H1 (cell line): ENCODE measurements around the gene PDHX. TPM values are rescaled to one million over a fixed set of nuclear protein-coding genes. Genes with fewer than 3 reads are reported as not detected.

Source experiments
- CTCF ChIA-PET: fragments of 300-600 bp; sonication (Branson Sonifier 250); formaldehyde crosslinking; loops from one replicate; lab custom pipeline; 2021; ENCODE audit not compliant: partially characterized antibody; lab: Charles Lee
- POLR2A ChIA-PET: fragments of 300-600 bp; sonication (Branson Sonifier 250); formaldehyde crosslinking; loops from one replicate; lab custom pipeline; 2021; ENCODE audit warnings: inconsistent platforms; ENCODE audit not compliant: partially characterized antibody; lab: Charles Lee
- DNase-seq, 2 experiments: peaks; one replicate each; pipeline versions ENCODE4 v3.0.0 to v3.0.0-alpha.2; 2010 to 2022; ENCODE audit warnings: low spot score in 2 of 2, low read depth in 1 of 2, mixed read lengths in 1 of 2
- FAIRE-seq: peaks from 2 replicates; lab custom pipeline; 2011; peaks lifted over from hg19 to GRCh38; lab: Jason Lieb, UNC
- H2AFZ ChIP-seq: 2 replicates; pipeline ENCODE4 v1.8.1; 2012; ENCODE audit warnings: low read length, inconsistent platforms
- H2AK5ac ChIP-seq: 2 replicates; pipeline ENCODE4 v1.6.1; 2013; ENCODE audit warnings: low read depth, low read length
- H2BK120ac ChIP-seq: replicated peaks from 2 replicates; pipeline ENCODE3; 2013; ENCODE audit warnings: low read depth, low read length, inconsistent platforms
- H2BK12ac ChIP-seq: 2 replicates; pipeline ENCODE4 v1.6.1; 2013; ENCODE audit warnings: low read depth, low read length
- H2BK15ac ChIP-seq: 2 replicates; pipeline ENCODE4 v1.6.1; 2013; ENCODE audit warnings: low read length
- H2BK20ac ChIP-seq: 2 replicates; pipeline ENCODE4 v1.6.1; 2013; ENCODE audit warnings: low read length
- H2BK5ac ChIP-seq: 2 replicates; pipeline ENCODE4 v1.6.1; 2013; ENCODE audit warnings: low read depth, low read length
- H3K14ac ChIP-seq: 2 replicates; pipeline ENCODE4 v1.6.1; 2013; ENCODE audit warnings: inconsistent platforms; ENCODE audit not compliant: insufficient read length
- H3K18ac ChIP-seq: 2 replicates; pipeline ENCODE4 v1.6.1; 2013; ENCODE audit warnings: low read length; ENCODE audit errors: extremely low read depth
- H3K23ac ChIP-seq: 2 replicates; pipeline ENCODE4 v1.6.1; 2013; ENCODE audit warnings: inconsistent platforms; ENCODE audit not compliant: insufficient read length
- H3K23me2 ChIP-seq: 2 replicates; pipeline ENCODE4 v1.6.1; 2013; ENCODE audit warnings: low read depth, low read length
- H3K27ac ChIP-seq: 2 replicates; pipeline ENCODE4 v1.6.1; 2011; ENCODE audit warnings: low read depth, low read length, inconsistent platforms
- H3K27me3 ChIP-seq, 4 experiments: replicated peaks in 1 of 4; 1 replicate in 1 of 4; 2 replicates in 3 of 4; pipeline versions ENCODE4 v1.6.1 to v1.8.1; 2011 to 2013; ENCODE audit warnings: low read length in 3 of 4, mild to moderate bottlenecking in 3 of 4, inconsistent platforms in 2 of 4, mixed read lengths in 2 of 4, moderate library complexity in 1 of 4; ENCODE audit not compliant: control insufficient read depth in 3 of 4, insufficient read depth in 3 of 4; ENCODE audit errors: extremely low read depth in 1 of 4
- H3K36me3 ChIP-seq, 4 experiments: 2 replicates each; pipeline versions ENCODE4 v1.6.1 to v1.8.1; 2011 to 2013; ENCODE audit warnings: mild to moderate bottlenecking in 4 of 4, low read length in 3 of 4, moderate library complexity in 2 of 4, control low read depth in 1 of 4, inconsistent platforms in 1 of 4; ENCODE audit not compliant: insufficient read depth in 4 of 4, control insufficient read depth in 2 of 4
- H3K4ac ChIP-seq: replicated peaks from 2 replicates; pipeline ENCODE3; 2013; ENCODE audit warnings: low read length, low read depth, mixed read lengths, inconsistent platforms; ENCODE audit not compliant: insufficient read length
- H3K4me1 ChIP-seq, 4 experiments: replicated peaks in 1 of 4; 1 replicate in 1 of 4; 2 replicates in 3 of 4; pipeline versions ENCODE4 v1.6.1 to v1.8.1; 2011 to 2013; ENCODE audit warnings: low read length in 3 of 4, inconsistent platforms in 2 of 4, mixed read lengths in 1 of 4; ENCODE audit not compliant: insufficient read depth in 4 of 4, control insufficient read depth in 3 of 4
- H3K4me2 ChIP-seq, 2 experiments: 2 replicates each; pipeline versions ENCODE4 v1.6.1 to v1.8.1; 2011 to 2013; ENCODE audit warnings: low read depth in 2 of 2, low read length in 2 of 2, control low read depth in 1 of 2, inconsistent platforms in 1 of 2, mild to moderate bottlenecking in 1 of 2; ENCODE audit not compliant: insufficient read depth in 1 of 2
- H3K4me3 ChIP-seq, 4 experiments: fragments of 200-600, 300-600 bp in 1 of 4; sonication (generic), shearing (Covaris generic), sonication (Bioruptor Twin) in 1 of 4; 2 replicates each; pipeline versions ENCODE4 v1.5.1 to v1.8.1; 2011 to 2016; ENCODE audit warnings: low read length in 4 of 4, low read depth in 3 of 4, control low read depth in 2 of 4, inconsistent platforms in 2 of 4, mild to moderate bottlenecking in 2 of 4, mixed read lengths in 1 of 4, moderate library complexity in 1 of 4; ENCODE audit not compliant: insufficient read depth in 2 of 4; ENCODE audit errors: extremely low read depth in 1 of 4
- H3K56ac ChIP-seq: replicated peaks from 2 replicates; pipeline ENCODE3; 2013; ENCODE audit warnings: low read depth, mild to moderate bottlenecking, mixed read lengths, low read length, inconsistent platforms; ENCODE audit not compliant: insufficient read length
- H3K79me1 ChIP-seq: 2 replicates; pipeline ENCODE4 v1.6.1; 2013; ENCODE audit warnings: low read depth, low read length, control low read depth
- H3K79me2 ChIP-seq, 2 experiments: 2 replicates each; pipeline versions ENCODE4 v1.6.1 to v1.8.1; 2012 to 2013; ENCODE audit warnings: low read length in 2 of 2, mild to moderate bottlenecking in 2 of 2, inconsistent platforms in 1 of 2; ENCODE audit not compliant: insufficient read depth in 2 of 2, control insufficient read depth in 1 of 2
- H3K9ac ChIP-seq, 4 experiments: replicated peaks in 1 of 4; 1 replicate in 1 of 4; 2 replicates in 3 of 4; pipeline versions ENCODE4 v1.6.1 to v1.8.1; 2011 to 2013; ENCODE audit warnings: low read depth in 3 of 4, low read length in 3 of 4, control low read depth in 2 of 4, mild to moderate bottlenecking in 2 of 4, moderate library complexity in 2 of 4, inconsistent platforms in 1 of 4; ENCODE audit errors: extremely low read depth in 1 of 4
- H3K9me3 ChIP-seq, 2 experiments: 2 replicates each; pipeline versions ENCODE4 v1.6.1 to v1.8.1; 2012 to 2013; ENCODE audit warnings: mild to moderate bottlenecking in 2 of 2, moderate library complexity in 2 of 2, control low read depth in 1 of 2, inconsistent platforms in 1 of 2, low read depth in 1 of 2, low read length in 1 of 2, mixed read lengths in 1 of 2; ENCODE audit not compliant: insufficient read depth in 2 of 2
- H4K20me1 ChIP-seq, 2 experiments: replicated peaks in 1 of 2; 2 replicates each; pipeline versions ENCODE3 to v1.8.1; 2011 to 2013; ENCODE audit warnings: inconsistent platforms in 2 of 2, low read length in 2 of 2, mild to moderate bottlenecking in 1 of 2; ENCODE audit not compliant: insufficient read depth in 2 of 2, control insufficient read depth in 1 of 2
- H4K5ac ChIP-seq: 2 replicates; pipeline ENCODE4 v1.6.1; 2013; ENCODE audit warnings: low read length, low read depth, mixed read lengths, inconsistent platforms; ENCODE audit not compliant: insufficient read length
- H4K8ac ChIP-seq: 2 replicates; pipeline ENCODE4 v1.8.0; 2013; ENCODE audit warnings: mild to moderate bottlenecking, moderate library complexity, low read length, inconsistent platforms; ENCODE audit not compliant: insufficient read depth; ENCODE audit errors: extremely low read depth
- H4K91ac ChIP-seq: replicated peaks from 2 replicates; pipeline ENCODE3; 2013; ENCODE audit warnings: low read length, mixed read lengths, inconsistent platforms; ENCODE audit not compliant: insufficient read length
- CBX8 ChIP-seq: fragments of 300-800, 300-1000 bp; sonication (generic); IDR thresholded peaks from 2 replicates; pipeline ENCODE4 v1.7.1; 2016; ENCODE audit warnings: low read depth, low read length, borderline replicate concordance
- CHD1 ChIP-seq: IDR thresholded peaks from 2 replicates; pipeline ENCODE4 v1.6.1; 2012; ENCODE audit warnings: low read depth, low read length, improper control_type of control experiment
- CHD2 ChIP-seq: IDR thresholded peaks from 2 replicates; pipeline ENCODE4 v1.6.1; 2012; ENCODE audit warnings: low read length, improper control_type of control experiment
- CREB1 ChIP-seq: IDR thresholded peaks from 2 replicates; pipeline ENCODE4 v1.6.1; 2012; ENCODE audit warnings: inconsistent platforms
- CTBP2 ChIP-seq: IDR thresholded peaks from 2 replicates; pipeline ENCODE4 v1.7.0; 2011; ENCODE audit warnings: borderline replicate concordance, mild to moderate bottlenecking, moderate library complexity, mixed read lengths, low read length; ENCODE audit not compliant: insufficient read depth, insufficient read length
- FOSL1 ChIP-seq: IDR thresholded peaks from 2 replicates; pipeline ENCODE4 v1.6.1; 2011; ENCODE audit warnings: mild to moderate bottlenecking, low read depth, low read length, moderate library complexity; ENCODE audit not compliant: insufficient read depth
- MAFK ChIP-seq: IDR thresholded peaks from 2 replicates; pipeline ENCODE4 v1.6.1; 2012; ENCODE audit warnings: low read depth, mild to moderate bottlenecking, improper control_type of control experiment, low read length
- POLR2A ChIP-seq, 2 experiments: IDR thresholded peaks; 1 replicate in 1 of 2; 2 replicates in 1 of 2; pipeline ENCODE4 v1.6.1; 2011; ENCODE audit warnings: low read depth in 2 of 2, low read length in 2 of 2, mild to moderate bottlenecking in 2 of 2; ENCODE audit errors: control extremely low read depth in 1 of 2
- RAD21 ChIP-seq, 2 experiments: IDR thresholded peaks in 1 of 2; conservative IDR thresholded peaks in 1 of 2; 2 replicates each; pipeline ENCODE4 v1.6.1; 2011; ENCODE audit warnings: low read depth in 2 of 2, low read length in 2 of 2, improper control_type of control experiment in 1 of 2, inconsistent platforms in 1 of 2, mild to moderate bottlenecking in 1 of 2, moderate library complexity in 1 of 2
- RNF2 ChIP-seq: fragments of 200-900, 300-1000 bp; sonication (generic); IDR thresholded peaks from 2 replicates; pipeline ENCODE4 v1.7.1; 2016; ENCODE audit warnings: borderline replicate concordance, low read depth, mild to moderate bottlenecking, antibody characterized with exemption, low read length; ENCODE audit not compliant: poor library complexity, severe bottlenecking; ENCODE audit errors: missing control alignments
- SP4 ChIP-seq: IDR thresholded peaks from 2 replicates; pipeline ENCODE4 v1.6.1; 2012; ENCODE audit warnings: low read length, inconsistent platforms
- TAF7 ChIP-seq: optimal IDR thresholded peaks from 2 replicates; pipeline ENCODE3; 2011; ENCODE audit warnings: low read depth, mild to moderate bottlenecking, inconsistent platforms, low read length, moderate library complexity, borderline replicate concordance
- ZNF274 ChIP-seq: IDR thresholded peaks from 2 replicates; pipeline ENCODE4 v1.7.0; 2012; ENCODE audit warnings: low read length, borderline replicate concordance; ENCODE audit errors: extremely low read depth
- WGBS, 2 experiments: shearing (Covaris generic) in 1 of 2; methylation state at CpG; one replicate each; pipeline versions ENCODE4 v1.1.6 to v1.1.7; 2013 to 2015; ENCODE audit warnings: low lambda C conversion rate in 2 of 2, mixed read lengths in 2 of 2, inconsistent platforms in 1 of 2, low coverage in 1 of 2, missing lambda C conversion rate in 1 of 2; ENCODE audit not compliant: insufficient replicate concordance in 2 of 2, insufficient coverage in 1 of 2, insufficient read length in 1 of 2; ENCODE audit errors: extremely low coverage in 1 of 2, missing lambda C conversion rate in 1 of 2; 5-methylcytosine and 5-hydroxymethylcytosine counted together
- polyA plus RNA-seq, 7 experiments: library from polyadenylated mRNA; depleted of rRNA in 3 of 7; stranded (reverse) in 5 of 7; unstranded in 2 of 7; fragments of >200 nt in 5 of 7; fragments of 200-250 nt in 2 of 7; gene quantifications; 1 replicate in 5 of 7; 2 replicates in 1 of 7; 4 replicates in 1 of 7; pipeline versions ENCODE4 v1.2.1 to v1.2.3, GENCODE V29; 2011 to 2013; ENCODE audit warnings: missing spikeins in 2 of 7, mixed read lengths in 2 of 7
- total RNA-seq: library from RNA; stranded (reverse); fragmentation: NEBNext Ultra II Directional; extraction: Animal tissue kit (Norgen Biotek cat#: 25700); gene quantifications from 2 replicates; pipeline ENCODE4 v1.2.1, GENCODE V29; 2021
- TF ChIP-seq, protein P1 (sequence below): IDR thresholded peaks from 2 replicates; pipeline ENCODE4 v1.6.1; 2012; ENCODE audit warnings: inconsistent platforms

PDHX gene
- total and polyA plus RNA-seq, 2 of the 8 experiments (the other 6 are each of a cell fraction or from before 2014, with no cell fraction given) = 12.4 to 51.9 TPM

DNA sequence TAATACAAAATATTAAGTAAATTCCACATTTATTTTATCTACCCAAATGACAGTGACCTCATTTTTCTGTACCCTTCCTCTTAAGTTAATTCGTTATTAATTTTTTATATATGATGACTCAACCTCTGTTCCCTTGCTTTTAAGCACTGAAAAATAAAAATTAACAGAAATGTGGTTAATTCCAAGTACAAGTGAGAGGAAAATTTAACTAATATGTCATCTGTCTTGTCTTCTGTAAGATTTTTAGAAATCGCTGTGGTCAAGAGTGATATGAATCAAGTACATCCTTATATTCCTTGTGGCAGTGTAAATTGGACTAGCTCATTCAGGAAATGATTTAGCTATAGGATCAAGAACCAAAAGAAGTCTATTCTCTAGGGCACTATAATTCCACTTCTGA is 74.5 kb downstream of the PDHX start:
- H2BK5ac ChIP-seq = no peak overlapping the region
- H3K4me3 ChIP-seq = no peak overlapping the region
- H3K79me1 ChIP-seq = no peaks in the 10 kb centered on the region
- H3K18ac ChIP-seq = no peak overlapping the region
- H2AFZ ChIP-seq = no peak overlapping the region
- no peaks in the 10 kb centered on the region for H3K9me3 ChIP-seq
- H2BK20ac ChIP-seq = no peak overlapping the region
- H4K5ac ChIP-seq = no peak overlapping the region
- H2AK5ac ChIP-seq = no peak overlapping the region
- H3K27ac ChIP-seq = no peak overlapping the region
- no peaks in the 10 kb centered on the region for H3K4me1 ChIP-seq
- no peak overlapping the region for H3K23ac ChIP-seq
- H3K56ac ChIP-seq = no peak overlapping the region
- no peaks in the 10 kb centered on the region for H3K23me2 ChIP-seq
- no peaks in the 10 kb centered on the region for H3K27me3 ChIP-seq
- no peak overlapping the region for H3K9ac ChIP-seq
- no peak overlapping the region for H2BK12ac ChIP-seq
- POLR2A ChIA-PET = no interaction called here
- no peak overlapping the region for H3K4ac ChIP-seq
- H3K14ac ChIP-seq = no peak overlapping the region
- no peak overlapping the region for H2BK15ac ChIP-seq
- no peak overlapping the region for H3K4me2 ChIP-seq
- H3K36me3 ChIP-seq = peaks cover 0 to 4% (median 0%) of the 10 kb centered on the region in 4 experiments; a peak in 1 of 8 replicates
- no peaks in the 10 kb centered on the region for H3K79me2 ChIP-seq
- CTCF ChIA-PET = no interaction called here
- TF ChIP-seq CTBP2 = no peak
- no peak for TF ChIP-seq RAD21 (IDR thresholded peaks at IDR 0.05 in 1 of 2, conservative IDR thresholded peaks at IDR 0.05 in 1 of 2; ENCODE audit: low read depth in 2 of 2, low read length in 2 of 2)
- TF ChIP-seq POLR2A (IDR thresholded peaks at IDR 0.05; ENCODE audit: control extremely low read depth in 1 of 2, low read depth in 2 of 2, low read length in 2 of 2) = no peak
- no peak for TF ChIP-seq MAFK
- no peak for TF ChIP-seq FOSL1
- no peak for TF ChIP-seq ZNF274
- TF ChIP-seq CHD2 = no peak
- TF ChIP-seq CHD1 = no peak
- no peak for TF ChIP-seq TAF7
- TF ChIP-seq, protein P1, sequence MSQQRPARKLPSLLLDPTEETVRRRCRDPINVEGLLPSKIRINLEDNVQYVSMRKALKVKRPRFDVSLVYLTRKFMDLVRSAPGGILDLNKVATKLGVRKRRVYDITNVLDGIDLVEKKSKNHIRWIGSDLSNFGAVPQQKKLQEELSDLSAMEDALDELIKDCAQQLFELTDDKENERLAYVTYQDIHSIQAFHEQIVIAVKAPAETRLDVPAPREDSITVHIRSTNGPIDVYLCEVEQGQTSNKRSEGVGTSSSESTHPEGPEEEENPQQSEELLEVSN = no peak
- TF ChIP-seq CBX8 = no peak
- no peak for TF ChIP-seq RNF2
- no peak for TF ChIP-seq CREB1
- TF ChIP-seq SP4 = no peak
- TF ChIP-seq, all 59 proteins: peak for 0
- 90% methylated on average over 2 of the region's 2 CpGs; no CpG with 5 or more reads in 1 of the 2 experiments for WGBS, 2 experiments
- Histone ChIP-seq H4K20me1 (no peaks in the 10 kb centered on the region), H4K91ac (no peak overlapping the region), H4K8ac (no peak overlapping the region), H2BK120ac (no peak overlapping the region)
- FAIRE-seq (no peak), DNase-seq (no peak)
